HFFc6 (cell line): ENCODE data around the gene SPESP1. TPM values are rescaled to one million over a fixed set of nuclear protein-coding genes. Genes with fewer than 3 reads are reported as not detected.

ENCODE experiments used
- DNase-seq: peaks from one replicate; pipeline ENCODE4 v3.0.0-alpha.2; 2018
- H3K27ac Mint-ChIP-seq: 2 replicates; pipeline ENCODE4 v1.8.0; 2020; ENCODE audit warnings: mild to moderate bottlenecking, mixed read lengths
- H3K27me3 Mint-ChIP-seq: 2 replicates; pipeline ENCODE4 v1.8.0; 2021; ENCODE audit warnings: mild to moderate bottlenecking, moderate library complexity, mixed read lengths; ENCODE audit not compliant: insufficient read depth
- H3K36me3 Mint-ChIP-seq: 2 replicates; pipeline ENCODE4 v1.8.0; 2021; ENCODE audit warnings: low read depth, mixed read lengths
- H3K4me1 Mint-ChIP-seq: 2 replicates; pipeline ENCODE4 v1.8.0; 2020; ENCODE audit warnings: low read depth, mixed read lengths
- H3K4me3 Mint-ChIP-seq: 2 replicates; pipeline ENCODE4 v1.8.0; 2020; ENCODE audit warnings: mild to moderate bottlenecking, moderate library complexity, mixed read lengths
- H3K9me3 Mint-ChIP-seq: 2 replicates; pipeline ENCODE4 v1.8.0; 2020; ENCODE audit warnings: mild to moderate bottlenecking, mixed read lengths
- CTCF ChIP-seq: fragments of 200-600 bp; sonication (generic); IDR thresholded peaks from 2 replicates; pipeline ENCODE4 v1.5.0; 2021; ENCODE audit warnings: antibody characterized with exemption, mild to moderate bottlenecking
- total RNA-seq, 6 experiments: library from RNA; stranded (reverse); fragmentation: NEBNext Ultra II Directional; extraction: Animal tissue kit (Norgen Biotek cat#: 25700); gene quantifications; 2 replicates in 1 of 6; 3 replicates in 5 of 6; pipeline ENCODE4 v1.2.3, GENCODE V29; 2021

The SPESP1 gene
- total RNA-seq, 6 experiments from 2014 or later = 0.52 to 8.8 (median 7.9) TPM

- H3K9me3 Mint-ChIP-seq = peaks cover 6% of the 10 kb centered on the region
- H3K27ac Mint-ChIP-seq = no peak overlapping the region
- H3K4me3 Mint-ChIP-seq = no peak overlapping the region
- no peaks in the 10 kb centered on the region for H3K4me1 Mint-ChIP-seq
- no peak for TF ChIP-seq CTCF
- peaks cover 4% of the 10 kb centered on the region; the same call in 1 of the 2 replicates for H3K27me3 Mint-ChIP-seq
- peaks cover 6% of the 10 kb centered on the region; the same call in 1 of the 2 replicates for H3K36me3 Mint-ChIP-seq
- no peak for DNase-seq
Observed at GRCh38 chr15:68934341-68934740, 4.0 kb downstream of the SPESP1 start.

GRCh38 chr15:68935400-68935937 lies 5.1 kb downstream of the SPESP1 start:
- Mint-ChIP-seq H3K36me3 (no peaks in the 10 kb centered on the region), H3K4me1 (no peaks in the 10 kb centered on the region), H3K9me3 (no peaks in the 10 kb centered on the region), H3K27me3 (peaks cover 4% of the 10 kb centered on the region; the same call in 1 of the 2 replicates), H3K4me3 (no peak overlapping the region), H3K27ac (no peak overlapping the region)
- no peak for DNase-seq
- no peak for TF ChIP-seq CTCF

GRCh38 chr15:68939501-68939900 lies 9.2 kb downstream of the SPESP1 start:
- Mint-ChIP-seq H3K4me3 (no peak overlapping the region), H3K4me1 (peaks cover 2% of the 10 kb centered on the region; the same call in 1 of the 2 replicates), H3K27me3 (peaks cover 7% of the 10 kb centered on the region; the same call in 1 of the 2 replicates), H3K27ac (no peak overlapping the region), H3K9me3 (peaks cover 4% of the 10 kb centered on the region; the same call in 1 of the 2 replicates), H3K36me3 (peaks cover 5% of the 10 kb centered on the region; the same call in 1 of the 2 replicates)
- DNase-seq = no peak
- no peak for TF ChIP-seq CTCF

GRCh38 chr15:68951813-68952212 lies 21.5 kb downstream of the SPESP1 start:
- Mint-ChIP-seq H3K36me3 (peaks cover 9% of the 10 kb centered on the region; the same call in 1 of the 2 replicates), H3K4me1 (no peaks in the 10 kb centered on the region), H3K4me3 (no peak overlapping the region), H3K27me3 (peaks cover 22% of the 10 kb centered on the region), H3K27ac (no peak overlapping the region), H3K9me3 (peaks cover 4% of the 10 kb centered on the region)
- TF ChIP-seq CTCF = no peak
- no peak for DNase-seq

GRCh38 chr15:68957696-68958095 lies 27.4 kb downstream of the SPESP1 start:
- Mint-ChIP-seq H3K27me3 (peaks cover 42% of the 10 kb centered on the region), H3K4me1 (no peaks in the 10 kb centered on the region), H3K9me3 (peaks cover 4% of the 10 kb centered on the region; the same call in 1 of the 2 replicates), H3K4me3 (no peak overlapping the region), H3K27ac (no peak overlapping the region), H3K36me3 (no peaks in the 10 kb centered on the region; the same call in 1 of the 2 replicates)
- DNase-seq = no peak
- no peak for TF ChIP-seq CTCF
